Effector memory CD8-positive, alpha-beta T cell (primary cell): ENCODE data around the gene CLIC3.
A peak's percentile ranks its signal among the peaks of the same experiment; 100 is the strongest.

ENCODE experiments used
- ATAC-seq: fragments of 150-1000 bp; cut with Tn5 transposase; replicated peaks from 2 replicates; pipeline ENCODE4 v1.10.0; 2021; ENCODE audit warnings: mild to moderate bottlenecking, moderate library complexity
- DNase-seq, 3 experiments: peaks; one replicate each; pipeline ENCODE4 v3.0.0; 2021
- H3K27ac Mint-ChIP-seq, 2 donors: one replicate each; pipeline ENCODE4 v1.8.0; 2022; ENCODE audit warnings: mild to moderate bottlenecking in 2 of 2, mixed read lengths in 2 of 2, moderate library complexity in 2 of 2
- H3K27me3 Mint-ChIP-seq, 2 donors: one replicate each; pipeline ENCODE4 v1.8.0; 2022; ENCODE audit warnings: mixed read lengths in 2 of 2
- H3K36me3 Mint-ChIP-seq: one replicate; pipeline ENCODE4 v1.8.0; 2022; ENCODE audit warnings: mild to moderate bottlenecking, moderate library complexity, mixed read lengths; ENCODE audit not compliant: insufficient read depth
- H3K4me1 Mint-ChIP-seq, 2 donors: one replicate each; pipeline ENCODE4 v1.8.0; 2022; ENCODE audit warnings: low read depth in 2 of 2, mixed read lengths in 2 of 2
- H3K4me3 Mint-ChIP-seq, 2 donors: one replicate each; pipeline ENCODE4 v1.8.0; 2022; ENCODE audit warnings: mild to moderate bottlenecking in 2 of 2, mixed read lengths in 2 of 2, moderate library complexity in 2 of 2
- H3K9me3 Mint-ChIP-seq, 2 donors: one replicate each; pipeline ENCODE4 v1.8.0; 2022; ENCODE audit warnings: mixed read lengths in 2 of 2
- total RNA-seq, 9 experiments: gene quantifications; one replicate each; lab custom pipeline; 2026; lab: John Stamatoyannopoulos, UW

The CLIC3 gene
- 0 to 20.7 (median 1.8) reads per million in 9 experiments for total RNA-seq

GRCh38 chr9:136996361-136997292 is at the start of gene CLIC3:
Gene CLIC3 (minus strand): TSS chr9:136996568. CDS start chr9:136996543, 25 bp downstream.
- Mint-ChIP-seq H3K4me3 (peak within 1 kb of the TSS; percentile 94 to 95), H3K36me3 (peaks cover 52% of the 10 kb centered on the region), H3K27ac (peak within 1 kb of the TSS; percentile 98 to 99), H3K27me3 (no peaks in the 10 kb centered on the region), H3K9me3 (no peaks in the 10 kb centered on the region), H3K4me1 (peaks cover 48 to 49% of the 10 kb centered on the region in 2 donors)
- ATAC-seq (peak; percentile 34), DNase-seq (peak; percentile 68 to 72 (median 68))

GRCh38 chr9:137045294-137046087 is 49.1 kb upstream of the CLIC3 start:
- Mint-ChIP-seq H3K4me3 (peak overlapping the region; percentile 71 to 82), H3K36me3 (peaks cover 28% of the 10 kb centered on the region), H3K9me3 (no peaks in the 10 kb centered on the region), H3K27ac (no peak overlapping the region), H3K4me1 (peaks cover 7 to 21% of the 10 kb centered on the region in 2 donors), H3K27me3 (peaks cover 27 to 43% of the 10 kb centered on the region in 2 donors)
- peak; percentile 31 for ATAC-seq
- DNase-seq, result no peak

GRCh38 chr9:137044502-137045177 is 48.3 kb upstream of the CLIC3 start:
- H3K9me3 Mint-ChIP-seq, result no peaks in the 10 kb centered on the region
- ATAC-seq, result peak; percentile 19
- DNase-seq, result no peak
- peaks cover 21 to 34% of the 10 kb centered on the region in 2 donors for H3K27me3 Mint-ChIP-seq
- peaks cover 7 to 19% of the 10 kb centered on the region in 2 donors for H3K4me1 Mint-ChIP-seq
- peaks cover 23% of the 10 kb centered on the region for H3K36me3 Mint-ChIP-seq
- H3K4me3 Mint-ChIP-seq, result peak overlapping the region; percentile 71 to 82
- no peak overlapping the region for H3K27ac Mint-ChIP-seq

- no peak overlapping the region for H3K27ac Mint-ChIP-seq
- peak overlapping the region; percentile 71 to 82 for H3K4me3 Mint-ChIP-seq
- H3K9me3 Mint-ChIP-seq, result no peaks in the 10 kb centered on the region
- H3K4me1 Mint-ChIP-seq, result peaks cover 7 to 18% of the 10 kb centered on the region in 2 donors
- peaks cover 18 to 30% of the 10 kb centered on the region in 2 donors for H3K27me3 Mint-ChIP-seq
- DNase-seq, result no peak
- H3K36me3 Mint-ChIP-seq, result peaks cover 21% of the 10 kb centered on the region
- ATAC-seq, result no peak
Measured at GRCh38 chr9:137044037-137044436, 47.7 kb upstream of the CLIC3 start.

- H3K9me3 Mint-ChIP-seq, result no peaks in the 10 kb centered on the region
- no peak for ATAC-seq
- peaks cover 18% of the 10 kb centered on the region for H3K36me3 Mint-ChIP-seq
- H3K4me1 Mint-ChIP-seq, result peaks cover 7 to 18% of the 10 kb centered on the region in 2 donors
- peaks cover 15 to 28% of the 10 kb centered on the region in 2 donors for H3K27me3 Mint-ChIP-seq
- DNase-seq, result no peak
- peak overlapping the region in 1 of 2 donors; percentile 82 for H3K4me3 Mint-ChIP-seq
- no peak overlapping the region for H3K27ac Mint-ChIP-seq
Measured at GRCh38 chr9:137042751-137043727, 46.7 kb upstream of the CLIC3 start.

GRCh38 chr9:137041124-137041523 is 44.8 kb upstream of the CLIC3 start:
- Mint-ChIP-seq H3K27ac (no peak overlapping the region), H3K9me3 (no peaks in the 10 kb centered on the region), H3K4me3 (no peak overlapping the region), H3K27me3 (peaks cover 10% of the 10 kb centered on the region in 2 donors), H3K36me3 (peaks cover 17% of the 10 kb centered on the region), H3K4me1 (peaks cover 7 to 15% of the 10 kb centered on the region in 2 donors)
- DNase-seq (no peak), ATAC-seq (no peak)

- DNase-seq, result no peak
- H3K27me3 Mint-ChIP-seq, result peaks cover 10% of the 10 kb centered on the region in 2 donors
- no peak for ATAC-seq
- H3K4me3 Mint-ChIP-seq, result no peak overlapping the region
- H3K4me1 Mint-ChIP-seq, result peaks cover 7 to 15% of the 10 kb centered on the region in 2 donors
- no peaks in the 10 kb centered on the region for H3K9me3 Mint-ChIP-seq
- H3K27ac Mint-ChIP-seq, result no peak overlapping the region
- peaks cover 17% of the 10 kb centered on the region for H3K36me3 Mint-ChIP-seq
Measured at GRCh38 chr9:137040568-137040967, 44.2 kb upstream of the CLIC3 start.

- peaks cover 9 to 16% of the 10 kb centered on the region in 2 donors for H3K4me1 Mint-ChIP-seq
- no peak overlapping the region for H3K4me3 Mint-ChIP-seq
- H3K27me3 Mint-ChIP-seq, result peaks cover 4 to 5% of the 10 kb centered on the region in 2 donors
- ATAC-seq (no peak), DNase-seq (no peak)
- no peak overlapping the region for H3K27ac Mint-ChIP-seq
- H3K36me3 Mint-ChIP-seq, result peaks cover 20% of the 10 kb centered on the region
- no peaks in the 10 kb centered on the region for H3K9me3 Mint-ChIP-seq
Measured at GRCh38 chr9:137039611-137040366, 43.4 kb upstream of the CLIC3 start.

GRCh38 chr9:137038916-137039315 is 42.5 kb upstream of the CLIC3 start:
- H3K27ac Mint-ChIP-seq, result no peak overlapping the region
- H3K9me3 Mint-ChIP-seq, result no peaks in the 10 kb centered on the region
- DNase-seq, result no peak
- no peak for ATAC-seq
- no peaks in the 10 kb centered on the region for H3K27me3 Mint-ChIP-seq
- H3K36me3 Mint-ChIP-seq, result peaks cover 20% of the 10 kb centered on the region
- H3K4me1 Mint-ChIP-seq, result peaks cover 14 to 18% of the 10 kb centered on the region in 2 donors
- no peak overlapping the region for H3K4me3 Mint-ChIP-seq

- H3K9me3 Mint-ChIP-seq, result no peaks in the 10 kb centered on the region
- DNase-seq, result no peak
- ATAC-seq, result no peak
- no peak overlapping the region for H3K4me3 Mint-ChIP-seq
- H3K27ac Mint-ChIP-seq, result no peak overlapping the region
- peaks cover 20% of the 10 kb centered on the region for H3K36me3 Mint-ChIP-seq
- H3K4me1 Mint-ChIP-seq, result peaks cover 22 to 24% of the 10 kb centered on the region in 2 donors
- no peaks in the 10 kb centered on the region for H3K27me3 Mint-ChIP-seq
Measured at GRCh38 chr9:137037483-137037882, 41.1 kb upstream of the CLIC3 start.

- Mint-ChIP-seq H3K27me3 (no peaks in the 10 kb centered on the region), H3K36me3 (peaks cover 17% of the 10 kb centered on the region), H3K9me3 (no peaks in the 10 kb centered on the region), H3K4me1 (peaks cover 24 to 28% of the 10 kb centered on the region in 2 donors), H3K27ac (no peak overlapping the region), H3K4me3 (no peak overlapping the region)
- DNase-seq (no peak), ATAC-seq (no peak)
Measured at GRCh38 chr9:137037035-137037434, 40.7 kb upstream of the CLIC3 start.
